ENCODE data around the gene PNPLA4.

DNA sequence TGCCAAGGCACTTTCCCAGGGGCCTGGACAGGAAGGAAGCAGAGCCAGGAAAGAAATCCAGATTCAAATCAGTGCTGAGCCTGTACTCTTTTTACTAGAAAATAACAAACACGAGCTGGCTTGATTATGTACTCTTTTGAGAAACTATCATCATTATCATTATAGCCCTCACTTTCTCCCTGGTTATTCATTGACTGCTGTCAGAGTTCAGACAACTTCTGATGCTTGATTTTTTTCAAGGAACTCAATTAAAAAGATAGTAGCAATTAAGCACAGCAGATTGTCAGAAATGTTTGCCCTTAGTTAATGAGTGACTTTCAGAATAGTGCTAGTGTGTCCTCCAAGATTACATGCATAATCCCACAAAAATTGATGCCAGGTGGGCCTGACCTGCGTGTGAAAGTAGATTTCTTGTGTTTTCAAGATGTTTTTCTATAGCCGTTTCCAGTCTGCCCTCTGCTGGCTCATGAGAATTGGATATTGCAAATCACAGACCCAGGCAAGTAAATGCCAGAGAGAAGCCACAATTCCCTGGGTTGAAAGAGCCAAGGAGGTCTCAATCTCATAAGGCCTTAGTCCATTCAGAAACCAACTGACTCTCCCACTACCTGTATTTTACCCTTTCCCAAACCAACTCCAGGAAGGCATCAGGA, 14.3 kb upstream of the PNPLA4 start:
- TF ChIP-seq RCOR1 (IDR thresholded peaks at IDR 0.05; ENCODE audit: insufficient replicate concordance, low read length) (no peak), POLR2A (IDR thresholded peaks at IDR 0.05; ENCODE audit: low read depth, low read length) (no peak), MAZ (IDR thresholded peaks at IDR 0.05; ENCODE audit: borderline replicate concordance, low read depth, low read length) (no peak), FOS (IDR thresholded peaks at IDR 0.05; ENCODE audit: low read depth, low read length) (no peak), BHLHE40 (IDR thresholded peaks at IDR 0.05; ENCODE audit: low read depth, low read length) (no peak), RAD21 (IDR thresholded peaks at IDR 0.05; ENCODE audit: low read length) (peak; percentile 38; the same call in 1 of the 2 replicates), MXI1 (IDR thresholded peaks at IDR 0.05; ENCODE audit: borderline replicate concordance, low read depth, low read length) (no peak)
- TF ChIP-seq, protein P1, sequence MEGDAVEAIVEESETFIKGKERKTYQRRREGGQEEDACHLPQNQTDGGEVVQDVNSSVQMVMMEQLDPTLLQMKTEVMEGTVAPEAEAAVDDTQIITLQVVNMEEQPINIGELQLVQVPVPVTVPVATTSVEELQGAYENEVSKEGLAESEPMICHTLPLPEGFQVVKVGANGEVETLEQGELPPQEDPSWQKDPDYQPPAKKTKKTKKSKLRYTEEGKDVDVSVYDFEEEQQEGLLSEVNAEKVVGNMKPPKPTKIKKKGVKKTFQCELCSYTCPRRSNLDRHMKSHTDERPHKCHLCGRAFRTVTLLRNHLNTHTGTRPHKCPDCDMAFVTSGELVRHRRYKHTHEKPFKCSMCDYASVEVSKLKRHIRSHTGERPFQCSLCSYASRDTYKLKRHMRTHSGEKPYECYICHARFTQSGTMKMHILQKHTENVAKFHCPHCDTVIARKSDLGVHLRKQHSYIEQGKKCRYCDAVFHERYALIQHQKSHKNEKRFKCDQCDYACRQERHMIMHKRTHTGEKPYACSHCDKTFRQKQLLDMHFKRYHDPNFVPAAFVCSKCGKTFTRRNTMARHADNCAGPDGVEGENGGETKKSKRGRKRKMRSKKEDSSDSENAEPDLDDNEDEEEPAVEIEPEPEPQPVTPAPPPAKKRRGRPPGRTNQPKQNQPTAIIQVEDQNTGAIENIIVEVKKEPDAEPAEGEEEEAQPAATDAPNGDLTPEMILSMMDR (conservative IDR thresholded peaks at IDR 0.05; ENCODE audit: low read depth, low read length): peak; percentile 31
- TF ChIP-seq, protein P2, sequence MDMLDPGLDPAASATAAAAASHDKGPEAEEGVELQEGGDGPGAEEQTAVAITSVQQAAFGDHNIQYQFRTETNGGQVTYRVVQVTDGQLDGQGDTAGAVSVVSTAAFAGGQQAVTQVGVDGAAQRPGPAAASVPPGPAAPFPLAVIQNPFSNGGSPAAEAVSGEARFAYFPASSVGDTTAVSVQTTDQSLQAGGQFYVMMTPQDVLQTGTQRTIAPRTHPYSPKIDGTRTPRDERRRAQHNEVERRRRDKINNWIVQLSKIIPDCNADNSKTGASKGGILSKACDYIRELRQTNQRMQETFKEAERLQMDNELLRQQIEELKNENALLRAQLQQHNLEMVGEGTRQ (IDR thresholded peaks at IDR 0.05; ENCODE audit: low read depth, low read length): no peak
